Transverse colon (tissue), 3 donors: ENCODE measurements around the gene NID1.

Experiments used
- POLR2A ChIP-seq: fragments of 450-650 bp; IDR thresholded peaks from one replicate; pipeline ENCODE4 v1.6.1; 2016; ENCODE audit warnings: antibody characterized with exemption, mild to moderate bottlenecking, moderate library complexity
- POLR2AphosphoS5 ChIP-seq, 3 donors: sonication (generic); formaldehyde crosslinking; IDR thresholded peaks; one replicate each; pipeline ENCODE4 v1.6.1; 2016; ENCODE audit warnings: antibody characterized with exemption in 3 of 3

GRCh38 chr1:236010443-236010842 lies 54.4 kb downstream of the NID1 start:
- TF ChIP-seq POLR2AphosphoS5 (IDR thresholded peaks at IDR 0.05) (no peak), POLR2A (no peak)
